Astrocyte (in vitro differentiated cells and primary cell): ENCODE data around the gene NKAIN2.

Source experiments
- EZH2 ChIP-seq: IDR thresholded peaks from 2 replicates; pipeline ENCODE4 v1.6.1; 2012; ENCODE audit warnings: mild to moderate bottlenecking, low read length, inconsistent platforms; ENCODE audit not compliant: insufficient read depth
- TF ChIP-seq, protein P1 (sequence below): IDR thresholded peaks from 2 replicates; pipeline ENCODE4 v1.5.1; 2011; ENCODE audit warnings: low read depth, mild to moderate bottlenecking, inconsistent platforms, low read length, moderate library complexity; ENCODE audit not compliant: insufficient read depth

DNA sequence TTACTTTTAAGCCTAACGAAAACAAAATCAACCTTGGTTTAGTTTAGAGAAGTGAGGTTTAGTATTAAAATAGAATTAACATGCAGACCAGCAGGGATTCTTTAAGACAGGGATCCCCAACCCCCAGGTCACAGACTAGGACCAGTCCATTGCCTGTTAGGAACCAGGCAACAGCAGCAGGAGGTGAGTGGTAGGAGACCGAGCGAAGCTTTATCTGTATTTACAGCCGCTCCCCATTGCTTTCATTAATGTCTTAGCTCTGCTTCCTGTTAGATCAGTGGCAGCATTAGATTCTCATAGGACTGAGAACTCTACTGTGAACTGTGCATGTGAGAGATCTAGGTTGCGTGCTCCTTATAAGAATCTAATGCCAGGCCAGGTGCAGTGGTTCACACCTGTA is 225.9 kb downstream of the NKAIN2 start:
- TF ChIP-seq, protein P1, sequence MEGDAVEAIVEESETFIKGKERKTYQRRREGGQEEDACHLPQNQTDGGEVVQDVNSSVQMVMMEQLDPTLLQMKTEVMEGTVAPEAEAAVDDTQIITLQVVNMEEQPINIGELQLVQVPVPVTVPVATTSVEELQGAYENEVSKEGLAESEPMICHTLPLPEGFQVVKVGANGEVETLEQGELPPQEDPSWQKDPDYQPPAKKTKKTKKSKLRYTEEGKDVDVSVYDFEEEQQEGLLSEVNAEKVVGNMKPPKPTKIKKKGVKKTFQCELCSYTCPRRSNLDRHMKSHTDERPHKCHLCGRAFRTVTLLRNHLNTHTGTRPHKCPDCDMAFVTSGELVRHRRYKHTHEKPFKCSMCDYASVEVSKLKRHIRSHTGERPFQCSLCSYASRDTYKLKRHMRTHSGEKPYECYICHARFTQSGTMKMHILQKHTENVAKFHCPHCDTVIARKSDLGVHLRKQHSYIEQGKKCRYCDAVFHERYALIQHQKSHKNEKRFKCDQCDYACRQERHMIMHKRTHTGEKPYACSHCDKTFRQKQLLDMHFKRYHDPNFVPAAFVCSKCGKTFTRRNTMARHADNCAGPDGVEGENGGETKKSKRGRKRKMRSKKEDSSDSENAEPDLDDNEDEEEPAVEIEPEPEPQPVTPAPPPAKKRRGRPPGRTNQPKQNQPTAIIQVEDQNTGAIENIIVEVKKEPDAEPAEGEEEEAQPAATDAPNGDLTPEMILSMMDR: no peak
- no peak for TF ChIP-seq EZH2
